NCI-H2081 treated with DMSO at 0.1 percent for 48 hours (cell line): ENCODE measurements around the gene ADH5.
"Not testable (repeated sequence)": the region's sequence is repeated elsewhere in the genome, so short reads cannot be mapped to it uniquely, and the experiment has no call there.

Experiments used
- DNase-seq: peaks from one replicate; lab custom pipeline; 2025; lab: John Stamatoyannopoulos, UW

Gene ADH5

DNA sequence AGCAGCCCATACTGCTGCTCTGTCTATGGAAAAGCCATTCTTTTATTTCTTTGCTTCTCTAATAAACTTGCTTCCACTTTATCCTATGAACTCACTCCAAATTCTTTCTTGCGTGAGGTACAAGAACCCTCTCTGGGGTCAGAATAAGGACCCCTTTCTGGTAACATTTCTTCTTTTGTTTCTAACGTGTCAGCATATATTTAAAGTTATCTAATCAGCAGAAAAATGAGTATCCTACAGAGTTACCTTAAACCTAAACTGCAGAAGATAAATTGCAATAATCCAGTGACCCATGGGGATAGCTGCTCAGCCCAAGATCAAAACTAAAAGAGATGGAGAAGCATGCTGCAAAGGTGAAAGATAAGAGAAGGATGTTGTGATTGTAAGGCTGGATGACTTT is 4.0 kb downstream of the ADH5 start:
- no peak for DNase-seq

DNA sequence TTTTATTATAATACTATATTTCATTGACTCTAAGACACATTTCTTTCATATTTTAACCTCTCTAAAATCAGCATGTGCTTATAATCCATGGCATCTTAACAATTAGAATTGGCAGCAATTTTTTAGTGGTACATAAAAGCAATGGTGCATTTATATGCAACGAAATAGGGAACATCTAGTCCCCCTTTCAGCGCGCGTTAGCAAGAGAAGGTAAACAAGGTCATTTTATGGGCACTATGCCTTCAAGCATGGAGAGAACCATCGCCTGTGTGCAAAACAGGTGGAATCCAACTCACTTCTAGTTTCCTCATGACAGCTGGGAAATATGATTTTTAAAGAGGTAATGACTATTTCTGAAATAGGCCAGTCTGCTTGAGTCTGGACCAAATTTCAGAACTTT is 6.4 kb downstream of the ADH5 start:
- DNase-seq, result no peak

DNA sequence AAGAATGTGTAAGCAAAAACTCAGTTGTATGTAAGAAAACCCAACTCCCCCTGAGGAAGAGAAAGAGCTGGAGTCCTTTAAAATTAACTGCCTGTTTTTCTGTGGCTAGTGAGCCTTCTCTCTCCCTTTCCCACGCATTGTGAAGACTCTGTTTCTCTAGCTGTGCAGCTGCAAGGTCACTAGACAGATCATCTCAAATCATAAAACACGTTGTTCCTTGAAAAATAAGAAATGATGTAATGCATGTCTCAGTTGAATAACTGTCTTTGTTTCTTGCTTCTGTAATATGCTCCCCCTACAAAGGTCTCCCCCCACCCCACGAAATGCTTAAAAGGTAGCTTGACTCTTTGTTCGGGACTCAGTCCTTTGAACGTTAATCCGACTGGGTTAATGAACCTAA is 7.7 kb downstream of the ADH5 start:
- not testable (repeated sequence) for DNase-seq

DNA sequence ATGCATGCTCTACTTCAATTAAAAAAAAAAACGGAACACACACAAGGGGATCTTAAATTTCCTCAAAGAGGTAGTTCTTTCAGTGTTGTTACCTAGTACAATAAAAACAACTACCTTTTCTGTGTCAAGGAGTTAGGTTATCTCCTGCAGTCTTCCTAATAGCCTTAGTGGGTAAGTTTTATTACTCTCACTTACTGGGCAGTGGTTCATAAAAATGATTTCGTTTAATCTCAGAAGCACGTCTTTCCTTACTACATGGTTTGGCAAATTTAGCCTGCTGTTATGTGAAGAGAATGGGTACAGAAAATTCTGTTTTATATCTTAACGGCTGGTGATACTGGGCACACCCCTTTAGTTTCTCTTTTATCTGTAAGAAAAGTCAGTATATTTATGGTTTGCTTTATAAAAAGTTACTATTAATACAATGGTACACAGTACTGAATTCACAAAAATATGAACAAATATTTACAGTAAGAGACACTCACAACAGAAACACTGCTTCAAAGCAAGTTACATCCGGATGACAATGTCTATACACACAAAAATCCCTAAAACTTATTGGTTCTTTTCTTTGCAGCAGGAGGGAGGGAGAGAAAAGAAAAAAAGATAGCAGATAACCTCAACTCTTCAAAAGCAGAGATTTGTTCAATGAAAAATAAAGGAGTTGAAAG is 8.8 kb downstream of the ADH5 start:
- no peak for DNase-seq

DNA sequence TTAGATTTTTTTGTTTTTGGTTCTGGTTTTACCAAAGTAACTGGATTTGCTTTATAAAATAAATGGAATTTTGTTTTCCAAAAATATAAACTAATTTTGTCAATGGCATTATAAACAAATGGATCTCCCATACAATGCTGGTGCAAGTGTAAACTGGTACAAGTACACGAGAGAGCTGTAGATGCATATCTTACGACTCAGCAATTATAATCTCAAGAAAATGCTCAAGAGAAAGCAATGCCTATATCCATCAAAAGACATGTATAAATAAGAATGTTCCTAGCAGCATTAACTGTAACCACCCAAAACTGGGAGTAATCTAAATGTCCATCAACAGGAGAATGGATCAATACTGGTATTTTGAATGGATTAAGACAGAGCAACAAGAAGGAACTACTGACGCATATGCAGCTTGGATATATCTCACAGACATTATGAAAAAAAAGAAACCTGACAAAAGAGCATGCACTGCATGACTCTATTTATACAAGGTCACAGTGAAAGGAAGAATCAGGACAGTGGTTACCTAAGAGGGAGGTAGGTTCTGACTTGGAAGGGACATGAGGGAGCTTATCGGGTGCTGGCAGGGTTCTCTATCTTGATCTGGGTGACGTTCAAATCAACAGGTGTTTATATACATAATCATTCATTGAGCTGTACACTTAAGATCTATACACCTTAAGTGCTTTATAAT is 9.5 kb downstream of the ADH5 start:
- DNase-seq, result no peak

DNA sequence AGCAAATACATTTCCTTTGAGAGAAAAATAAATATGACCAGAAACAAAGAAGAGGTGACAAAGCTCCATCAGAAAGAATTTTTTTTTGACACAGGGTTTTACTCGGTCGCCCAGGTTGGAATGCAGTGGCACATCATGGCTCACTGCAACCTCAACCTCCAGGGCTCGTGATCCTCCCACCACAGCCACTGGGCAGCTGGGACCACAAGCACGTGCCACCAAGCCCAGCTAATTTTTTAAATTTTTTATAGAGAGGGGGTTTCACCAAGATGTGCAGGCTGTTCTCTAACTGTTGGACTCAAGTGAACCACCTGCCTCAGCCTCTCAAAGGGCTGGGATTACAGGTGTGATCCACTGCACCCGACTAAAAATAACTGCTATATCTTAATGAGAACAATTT is 10.3 kb downstream of the ADH5 start:
- no peak for DNase-seq

DNA sequence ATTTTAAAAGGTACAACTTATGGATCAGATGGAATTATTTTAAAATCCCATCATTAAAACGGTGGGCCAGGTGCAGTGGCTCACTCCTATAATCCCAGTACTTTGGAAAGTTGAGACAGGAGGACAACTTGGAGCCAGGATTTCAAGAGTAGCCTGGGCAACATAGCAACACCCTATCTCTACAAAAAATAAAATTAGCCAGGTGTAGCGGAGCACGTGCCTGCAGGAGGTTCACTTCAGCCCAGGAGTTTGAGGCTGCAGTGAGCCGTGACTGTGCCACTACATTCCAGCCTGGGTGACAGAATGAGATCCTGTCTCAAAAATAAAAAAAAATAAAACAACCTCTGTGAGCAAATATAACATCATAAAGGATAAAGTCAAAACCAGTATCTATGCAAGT is 11.4 kb downstream of the ADH5 start:
- no peak for DNase-seq

DNA sequence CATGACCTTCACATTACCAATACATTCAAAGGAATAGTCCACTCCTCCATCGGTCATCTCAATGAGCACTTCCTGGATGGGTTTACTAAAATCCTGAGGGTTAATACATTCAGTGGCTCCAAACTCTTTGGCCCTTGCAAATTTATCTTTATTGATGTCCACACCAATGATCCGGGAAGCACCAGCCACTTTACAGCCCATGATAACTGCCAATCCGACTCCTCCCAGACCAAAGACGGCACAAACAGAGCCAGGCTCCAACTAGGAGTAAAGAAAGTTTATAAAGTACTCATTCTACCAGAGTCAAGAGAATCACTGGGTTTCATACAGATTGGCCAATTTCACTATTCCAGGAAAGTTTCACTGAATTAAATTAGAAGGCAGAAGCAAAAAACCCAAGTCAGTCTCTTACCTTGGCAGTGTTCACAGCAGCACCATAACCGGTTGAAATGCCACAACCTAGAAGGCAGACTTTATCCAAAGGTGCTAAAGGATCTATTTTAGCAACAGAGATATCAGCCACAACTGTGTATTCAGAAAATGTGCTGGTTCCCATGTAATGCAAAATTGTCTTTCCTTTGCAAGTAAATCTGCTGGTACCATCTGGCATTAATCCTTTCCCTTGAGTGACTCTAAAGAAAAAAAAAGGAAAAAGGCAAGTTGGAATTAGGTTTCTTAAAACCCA is 12.2 kb downstream of the ADH5 start:
- no peak for DNase-seq

DNA sequence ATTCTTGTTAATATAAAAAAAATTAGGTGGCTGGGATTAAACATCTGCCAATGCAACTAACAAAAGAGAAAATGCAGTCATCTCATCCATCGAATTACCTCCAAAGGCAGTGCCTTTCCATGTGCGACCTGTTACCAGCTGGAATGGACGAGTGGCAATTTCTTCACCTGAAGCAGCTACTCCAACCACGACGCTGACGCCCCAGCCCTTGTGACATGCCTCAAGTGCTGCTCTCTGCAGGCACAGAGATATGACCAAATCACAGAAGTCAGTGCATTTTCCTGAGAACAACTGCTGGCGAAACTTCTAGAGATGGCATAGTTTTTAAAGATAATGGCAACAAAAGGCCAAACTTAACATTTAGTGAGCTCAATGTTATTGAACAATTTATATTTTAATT is 13.8 kb downstream of the ADH5 start:
- no peak for DNase-seq

DNA sequence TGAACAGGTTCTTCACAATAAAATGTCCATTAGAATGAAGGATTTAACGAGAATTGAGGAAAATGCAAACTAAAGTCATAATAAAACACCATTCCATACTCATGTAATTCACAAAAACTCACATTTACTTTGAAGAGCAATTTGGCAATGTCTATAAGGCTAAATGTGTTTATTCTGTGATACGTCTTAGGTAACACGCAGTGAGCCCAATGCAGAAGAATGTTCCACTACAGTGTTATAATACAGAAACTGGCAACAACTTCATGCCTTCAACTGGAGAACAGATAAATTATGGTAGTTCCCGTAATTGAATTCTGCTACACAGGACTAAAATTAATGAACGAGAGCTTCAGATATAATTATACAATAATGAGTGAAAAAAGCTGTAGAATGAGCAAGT is 17.4 kb downstream of the ADH5 start:
- no peak for DNase-seq

DNA sequence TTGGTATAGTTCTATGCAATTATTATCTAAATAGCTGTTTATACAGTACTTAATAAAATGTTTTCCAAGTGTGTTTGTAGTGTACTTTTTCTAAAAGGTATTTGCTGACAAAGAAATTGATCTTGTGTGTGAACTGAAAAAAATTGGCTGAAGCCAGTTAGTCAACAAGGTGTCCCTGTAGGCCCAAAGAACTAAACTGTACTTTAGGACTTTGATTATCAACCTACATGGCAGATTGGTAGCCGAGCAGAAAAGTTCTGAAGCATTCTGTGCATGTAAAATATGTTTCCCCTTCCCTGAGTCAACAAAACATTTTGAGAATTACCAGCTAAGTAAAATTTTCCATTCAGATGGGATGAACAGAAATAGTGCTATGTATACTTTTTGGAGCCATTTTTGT is 21.0 kb downstream of the ADH5 start:
- no peak for DNase-seq

DNA sequence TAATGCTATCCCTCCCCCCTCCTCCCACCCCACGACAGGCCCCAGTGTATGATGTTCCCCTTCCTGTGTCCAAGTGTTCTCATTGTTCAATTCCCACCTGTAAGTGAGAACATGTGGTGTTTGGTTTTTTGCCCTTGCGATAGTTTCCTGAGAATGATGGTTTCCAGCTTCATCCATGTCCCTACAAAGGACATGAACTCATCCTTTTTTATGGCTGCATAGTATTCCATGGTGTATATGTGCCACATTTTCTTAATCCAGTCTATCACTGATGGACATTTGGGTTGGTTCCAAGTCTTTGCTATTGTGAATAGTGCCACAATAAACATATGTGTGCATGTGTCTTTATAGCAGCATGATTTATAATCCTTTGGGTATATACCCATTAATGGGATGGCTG is 23.1 kb downstream of the ADH5 start:
- DNase-seq, result not testable (repeated sequence)

DNA sequence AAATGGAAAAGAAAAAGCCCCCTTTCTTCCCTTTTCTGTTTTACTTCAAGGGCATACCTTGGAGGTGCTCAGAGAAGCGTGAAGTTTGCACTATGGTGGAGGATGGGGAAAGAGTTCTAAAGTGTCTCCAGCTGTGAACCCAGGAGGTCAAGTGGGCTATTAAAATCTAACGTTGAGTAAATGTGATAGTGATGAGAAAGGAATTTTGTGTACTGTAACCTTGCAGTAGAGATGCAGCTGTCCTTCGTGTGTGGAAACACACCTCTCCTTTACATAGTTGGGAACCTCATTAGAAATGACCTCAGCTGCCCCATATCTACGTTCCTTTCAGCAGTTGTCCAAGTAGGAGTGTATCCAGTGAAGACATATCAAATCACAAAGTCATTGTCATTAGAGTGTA is 26.5 kb downstream of the ADH5 start:
- no peak for DNase-seq

DNA sequence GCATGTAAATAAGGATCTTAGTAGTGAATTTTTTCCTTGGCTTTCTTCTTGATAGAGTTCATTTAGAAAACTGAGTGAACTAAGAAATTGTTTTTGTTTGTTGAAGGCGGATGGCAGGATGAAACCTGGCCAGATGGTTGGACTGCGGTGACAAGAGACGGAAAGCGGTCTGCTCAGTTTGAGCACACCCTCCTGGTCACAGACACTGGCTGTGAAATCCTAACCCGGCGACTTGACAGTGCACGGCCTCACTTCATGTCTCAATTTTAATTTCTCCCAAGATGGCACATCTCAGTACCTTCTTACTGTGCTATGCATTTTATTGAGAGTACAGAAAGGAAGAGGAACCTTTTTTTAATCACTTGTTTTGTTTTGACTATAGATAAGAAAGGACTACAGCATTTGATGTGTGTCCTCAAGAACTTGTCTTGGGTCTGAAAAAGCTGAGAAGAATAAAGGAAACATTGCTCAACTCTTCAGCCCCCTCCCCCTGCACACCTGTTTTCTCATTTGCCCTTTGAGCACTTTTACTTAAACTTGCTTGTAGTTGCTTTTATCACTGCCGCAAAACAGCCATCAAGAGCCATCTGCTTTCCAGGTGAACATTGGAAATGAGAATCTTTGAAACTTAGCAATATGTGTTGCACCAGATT is 27.4 kb downstream of the ADH5 start:
- no peak for DNase-seq

DNA sequence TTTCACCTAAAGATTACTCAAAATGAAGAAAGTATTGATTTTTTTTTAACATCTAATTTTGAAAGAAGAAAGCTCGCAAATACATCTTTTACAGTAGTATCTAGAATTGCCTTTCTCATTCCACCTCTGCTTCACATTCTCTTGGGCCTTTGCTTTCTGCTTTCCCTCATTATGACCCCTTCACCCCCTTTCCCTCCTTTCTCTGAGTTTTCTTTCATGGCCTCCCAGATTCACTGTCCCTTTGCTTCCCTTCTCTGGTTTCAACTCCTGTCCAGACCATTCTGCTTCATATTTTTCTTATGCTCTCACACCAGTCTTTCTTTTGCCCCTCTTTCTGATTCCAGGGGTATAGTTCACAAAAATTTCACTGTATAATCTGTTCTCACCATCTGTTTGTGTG is 29.0 kb downstream of the ADH5 start:
- DNase-seq, result no peak

DNA sequence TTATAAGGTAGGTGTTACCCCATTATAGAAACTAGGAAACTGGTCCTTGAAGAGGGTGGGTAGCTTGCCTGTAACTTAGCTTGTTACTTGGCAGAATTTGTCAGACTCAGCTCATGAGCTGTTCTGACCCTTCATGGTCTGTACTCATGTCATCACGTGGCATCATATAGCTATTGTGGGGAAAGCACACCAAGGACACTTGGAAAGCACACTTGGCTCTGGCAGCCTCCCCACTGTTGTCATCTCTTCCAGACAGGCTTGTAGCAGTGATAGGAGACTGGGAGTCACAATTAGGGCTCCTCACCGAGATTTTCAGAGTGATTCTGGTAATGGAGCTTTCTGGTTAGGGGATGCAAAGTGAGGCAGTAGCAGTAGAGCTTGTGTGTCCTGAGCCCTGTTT is 30.4 kb downstream of the ADH5 start:
- DNase-seq, result no peak

DNA sequence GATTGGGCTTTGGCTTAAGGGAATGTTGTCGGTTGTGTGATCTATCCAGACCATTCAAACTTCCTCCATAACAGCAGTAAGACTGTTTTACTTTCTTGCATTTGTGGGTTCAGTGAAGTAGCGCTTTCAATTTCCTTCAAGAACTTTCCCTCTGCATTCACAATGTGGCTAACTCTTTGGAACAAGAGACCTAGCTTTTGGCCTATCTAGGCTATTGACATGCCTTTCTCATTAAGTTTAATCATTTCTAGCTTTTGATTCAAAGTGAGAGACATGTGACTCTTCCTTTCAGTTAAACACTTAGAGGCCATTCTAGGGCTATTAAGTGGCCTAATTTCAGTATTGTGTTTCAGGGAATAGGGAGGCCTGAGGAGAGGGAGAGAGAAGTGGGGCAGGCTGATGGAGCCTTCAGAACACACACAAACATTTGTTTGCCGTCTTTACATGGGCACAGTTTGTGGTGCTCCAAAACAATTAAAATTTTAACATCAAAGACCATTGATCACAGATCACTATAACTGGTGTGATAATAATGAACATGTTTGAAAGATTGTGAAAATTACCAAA is 34.1 kb downstream of the ADH5 start:
- no peak for DNase-seq

DNA sequence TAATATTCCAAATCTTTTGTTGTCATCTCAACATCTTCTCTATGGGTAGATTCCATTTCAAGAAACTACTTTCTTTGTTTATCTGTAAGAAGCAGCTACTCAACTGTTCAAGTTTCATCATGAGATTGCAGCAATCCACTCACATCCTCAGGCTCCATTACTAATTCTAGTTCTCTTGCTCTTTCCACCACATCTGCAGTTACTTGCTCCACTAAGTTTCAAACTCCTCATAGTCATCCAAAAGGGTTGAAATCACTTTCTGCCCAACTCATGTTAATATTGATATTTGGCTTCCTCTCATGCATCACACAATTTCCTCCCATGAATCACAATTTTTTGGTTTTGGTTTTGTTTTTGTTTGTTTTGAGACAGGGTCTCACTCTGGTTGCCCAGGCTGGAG is 35.7 kb downstream of the ADH5 start:
- no peak for DNase-seq

DNA sequence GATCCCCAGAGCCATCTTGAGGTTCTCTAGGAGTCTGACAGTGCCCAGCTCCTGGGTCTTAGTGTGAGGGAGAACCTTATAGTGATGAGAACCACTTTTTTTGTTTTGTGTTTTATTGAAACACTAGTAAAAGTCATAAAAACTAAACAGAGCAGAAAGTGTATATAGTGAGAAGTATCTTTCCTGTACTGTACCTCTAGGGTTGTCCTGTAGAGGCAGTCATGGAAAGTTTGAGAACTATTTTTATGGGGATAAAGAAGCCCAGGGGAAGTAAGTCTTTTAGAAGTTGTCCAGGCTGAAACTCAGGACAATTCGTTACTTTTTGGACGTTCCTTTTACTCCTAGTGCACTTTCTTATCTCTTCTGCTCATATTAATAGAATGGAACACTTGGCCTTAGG is 40.9 kb downstream of the ADH5 start:
- no peak for DNase-seq

DNA sequence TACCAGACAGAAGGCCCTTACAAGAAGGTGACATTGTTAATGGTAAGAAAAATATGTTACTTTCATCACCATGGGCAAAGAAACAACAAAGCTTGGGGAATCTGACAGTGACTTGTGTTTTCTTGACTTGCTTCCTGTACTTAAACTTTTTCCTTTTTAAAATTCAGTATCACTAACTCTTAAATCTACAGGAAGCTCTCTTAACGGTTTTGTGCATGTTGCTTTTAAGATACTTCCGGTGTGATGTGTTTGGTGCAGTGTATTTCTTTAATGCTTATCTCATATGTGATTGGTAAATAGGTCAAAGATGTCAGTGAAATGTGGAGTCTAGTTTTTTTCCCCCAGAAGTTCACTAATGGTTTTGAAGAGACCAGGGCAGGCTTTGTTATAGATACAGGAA is 45.2 kb downstream of the ADH5 start:
- no peak for DNase-seq

DNA sequence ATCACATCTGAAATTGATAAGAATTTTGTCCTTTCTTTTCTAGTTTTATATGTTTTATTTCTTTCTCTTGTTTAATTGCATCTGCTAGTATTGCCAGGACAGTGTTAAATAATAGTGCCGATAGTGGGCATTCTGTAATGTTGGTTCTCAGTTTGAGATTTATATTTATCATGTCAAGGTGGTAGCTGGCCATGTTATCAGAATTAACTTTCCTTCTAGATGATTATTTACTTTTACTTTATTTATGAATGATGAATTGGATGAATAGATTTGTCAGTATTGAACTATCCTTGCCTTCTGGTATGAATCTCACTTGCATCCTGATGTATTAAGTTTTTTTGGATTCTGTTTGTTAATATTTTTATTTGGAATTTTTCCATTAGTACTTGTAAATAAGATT is 50.4 kb downstream of the ADH5 start:
- no peak for DNase-seq

DNA sequence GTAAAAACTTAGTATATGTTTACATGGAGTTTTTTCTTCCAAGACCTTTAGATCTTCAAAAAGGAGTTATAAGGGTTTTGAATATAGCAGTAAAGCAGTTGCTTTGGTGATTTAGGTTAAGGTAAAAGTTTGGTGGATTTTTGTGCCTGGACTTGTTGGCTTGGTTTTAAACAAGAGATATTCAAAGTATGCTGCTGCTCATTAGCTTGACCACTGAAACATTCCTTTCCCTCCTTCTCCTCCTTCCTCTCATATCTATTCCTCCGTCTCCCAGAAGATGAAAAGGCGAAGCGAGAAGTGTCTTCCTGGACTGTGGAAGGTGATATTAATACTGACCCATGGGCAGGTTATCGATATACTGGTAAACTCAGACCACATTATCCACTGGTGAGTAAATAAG is 54.6 kb downstream of the ADH5 start:
- DNase-seq, result no peak

DNA sequence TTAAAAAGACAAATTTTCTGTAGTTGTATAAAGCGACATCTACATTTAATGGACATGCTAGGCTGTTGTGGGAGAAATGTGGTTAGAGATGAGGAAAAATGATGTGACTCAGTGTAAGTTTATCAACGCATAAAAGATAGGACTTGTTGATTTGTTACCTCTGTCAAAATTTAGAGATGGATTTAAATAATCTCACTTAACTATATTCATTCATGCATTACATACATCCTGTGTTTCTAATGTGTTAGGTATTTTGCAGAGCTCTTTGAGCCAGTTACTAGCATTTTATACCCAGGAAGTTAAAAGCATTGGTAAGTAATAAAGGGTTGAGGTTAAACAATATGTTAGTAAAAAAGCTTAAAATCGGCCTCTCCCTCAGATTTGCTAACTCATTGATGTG is 58.7 kb downstream of the ADH5 start:
- no peak for DNase-seq
